ENCODE results near the gene LRRC39. TPM values are rescaled to one million over a fixed set of nuclear protein-coding genes. Genes with fewer than 3 reads are reported as not detected.

The LRRC39 gene
- total and polyA plus RNA-seq, 12 donors = 1.3 to 52.0 (median 11.7) TPM

GRCh38 chr1:100198596-100198995, 20.5 kb upstream of the LRRC39 start:
- 90 to 100% (median 93%) methylated on average over 1 of the region's 1 CpG for WGBS, 4 donors
- TF ChIP-seq, protein P1, sequence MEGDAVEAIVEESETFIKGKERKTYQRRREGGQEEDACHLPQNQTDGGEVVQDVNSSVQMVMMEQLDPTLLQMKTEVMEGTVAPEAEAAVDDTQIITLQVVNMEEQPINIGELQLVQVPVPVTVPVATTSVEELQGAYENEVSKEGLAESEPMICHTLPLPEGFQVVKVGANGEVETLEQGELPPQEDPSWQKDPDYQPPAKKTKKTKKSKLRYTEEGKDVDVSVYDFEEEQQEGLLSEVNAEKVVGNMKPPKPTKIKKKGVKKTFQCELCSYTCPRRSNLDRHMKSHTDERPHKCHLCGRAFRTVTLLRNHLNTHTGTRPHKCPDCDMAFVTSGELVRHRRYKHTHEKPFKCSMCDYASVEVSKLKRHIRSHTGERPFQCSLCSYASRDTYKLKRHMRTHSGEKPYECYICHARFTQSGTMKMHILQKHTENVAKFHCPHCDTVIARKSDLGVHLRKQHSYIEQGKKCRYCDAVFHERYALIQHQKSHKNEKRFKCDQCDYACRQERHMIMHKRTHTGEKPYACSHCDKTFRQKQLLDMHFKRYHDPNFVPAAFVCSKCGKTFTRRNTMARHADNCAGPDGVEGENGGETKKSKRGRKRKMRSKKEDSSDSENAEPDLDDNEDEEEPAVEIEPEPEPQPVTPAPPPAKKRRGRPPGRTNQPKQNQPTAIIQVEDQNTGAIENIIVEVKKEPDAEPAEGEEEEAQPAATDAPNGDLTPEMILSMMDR (IDR thresholded peaks at IDR 0.05) = no peak
- TF ChIP-seq POLR2A (IDR thresholded peaks at IDR 0.05) = no peak
- no peak for DNase-seq
- H3K4me3 ChIP-seq = no peak overlapping the region
- H3K27ac ChIP-seq = no peak overlapping the region
- no peaks in the 10 kb centered on the region for H3K27me3 ChIP-seq
- no peaks in the 10 kb centered on the region for H3K9me3 ChIP-seq (replicated peaks in 1 of 3)
- H3K36me3 ChIP-seq (replicated peaks in 1 of 2) = peaks cover 0 to 30% of the 10 kb centered on the region in 2 donors
- H3K4me1 ChIP-seq (replicated peaks in 1 of 2) = peaks cover 0 to 6% of the 10 kb centered on the region in 2 donors
- intact Hi-C loops (cut with DNase I) = no loop called here

DNA sequence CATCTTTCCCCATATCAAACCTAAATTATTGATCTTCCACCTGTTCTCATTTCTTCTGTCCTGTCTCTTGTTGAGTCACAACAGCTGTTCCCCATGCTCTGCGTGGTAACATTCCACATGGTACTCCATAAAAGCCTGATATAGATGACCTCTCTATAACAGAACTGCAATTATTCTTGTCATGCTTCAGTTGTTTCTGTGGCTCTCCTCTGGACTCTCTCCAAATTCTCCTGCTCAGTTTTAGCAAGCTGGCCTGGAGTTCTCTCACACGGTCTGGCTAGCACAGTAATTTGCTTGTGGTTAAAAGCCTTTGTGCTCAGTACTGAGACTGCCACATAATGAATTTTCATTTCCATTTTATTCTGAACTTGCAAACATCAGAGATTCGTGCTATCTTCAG, 10.6 kb upstream of the LRRC39 start:
- Histone ChIP-seq H3K4me1 (replicated peaks in 1 of 2) (peaks cover 18 to 26% of the 10 kb centered on the region in 2 donors), H3K27me3 (no peaks in the 10 kb centered on the region), H3K4me3 (peak overlapping the region in 1 of 4 donors; percentile 17), H3K27ac (peak overlapping the region; percentile 8 to 87 (median 68)), H3K36me3 (replicated peaks in 1 of 2) (no peaks in the 10 kb centered on the region), H3K9me3 (replicated peaks in 1 of 3) (no peaks in the 10 kb centered on the region)
- peak in 1 of 2 donors; percentile 26 for TF ChIP-seq POLR2A (IDR thresholded peaks at IDR 0.05)
- TF ChIP-seq, protein P1 (IDR thresholded peaks at IDR 0.05) = no peak
- peak; percentile 36 to 81 (median 67) for DNase-seq
- WGBS, 4 donors = 16 to 31% (median 27%) methylated on average over 3 of the region's 3 CpGs
- intact Hi-C loops (cut with DNase I) = no loop called here

- WGBS, 4 donors = 26 to 64% (median 32%) methylated on average over 3 of the region's 3 CpGs
- H3K27ac ChIP-seq = peak overlapping the region; percentile 8 to 87 (median 68)
- peak; percentile 77 to 93 (median 91) for DNase-seq
These were observed 9.9 kb upstream of the LRRC39 start for GRCh38 chr1:100187912-100188311.

DNA sequence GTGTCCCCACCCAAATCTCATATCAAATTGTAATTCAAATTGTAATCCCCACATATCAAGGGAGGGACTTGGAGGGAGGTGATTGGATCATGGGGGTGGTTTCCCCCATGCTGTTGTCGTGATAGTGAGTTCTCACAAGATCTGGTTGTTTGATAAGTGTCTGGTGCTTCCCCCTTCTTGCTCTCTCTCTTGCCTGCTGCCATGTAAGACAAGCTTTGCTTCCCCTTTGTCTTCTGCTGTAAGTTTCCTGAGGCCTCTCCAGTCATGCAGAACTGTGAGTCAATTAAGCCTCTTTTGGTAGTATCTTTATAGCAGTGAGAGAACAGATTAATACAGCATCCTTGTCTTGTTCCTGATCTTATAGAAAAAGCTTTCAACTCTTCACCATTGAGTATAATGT, 6.5 kb upstream of the LRRC39 start:
- WGBS, 4 donors = 38 to 67% (median 57%) methylated on average over 1 of the region's 1 CpG
- no peak for DNase-seq
- H3K4me1 ChIP-seq (replicated peaks in 1 of 2) = peaks cover 15 to 23% of the 10 kb centered on the region in 2 donors
- no peaks in the 10 kb centered on the region for H3K27me3 ChIP-seq
- no peaks in the 10 kb centered on the region for H3K36me3 ChIP-seq (replicated peaks in 1 of 2)
- no peak for TF ChIP-seq POLR2A (IDR thresholded peaks at IDR 0.05)
- TF ChIP-seq, protein P1 (IDR thresholded peaks at IDR 0.05) = no peak
- no peak overlapping the region for H3K27ac ChIP-seq
- intact Hi-C loops (cut with DNase I) = no loop called here
- no peak overlapping the region for H3K4me3 ChIP-seq
- no peaks in the 10 kb centered on the region for H3K9me3 ChIP-seq (replicated peaks in 1 of 3)

More at GRCh38 chr1:100187912-100188311, 9.9 kb upstream of the LRRC39 start:
- Histone ChIP-seq H3K9me3 (replicated peaks in 1 of 3) (no peaks in the 10 kb centered on the region), H3K4me3 (peak overlapping the region in 1 of 4 donors; percentile 17), H3K36me3 (replicated peaks in 1 of 2) (no peaks in the 10 kb centered on the region), H3K27me3 (no peaks in the 10 kb centered on the region), H3K4me1 (replicated peaks in 1 of 2) (peaks cover 18 to 26% of the 10 kb centered on the region in 2 donors)
- TF ChIP-seq, protein P1 (IDR thresholded peaks at IDR 0.05) = no peak
- TF ChIP-seq POLR2A (IDR thresholded peaks at IDR 0.05) = peak in 1 of 2 donors; percentile 21
- intact Hi-C loops (cut with DNase I) = no loop called here
